ENCODE measurements around the gene SAMD10.
"Not testable (repeated sequence)": the region's sequence is repeated elsewhere in the genome, so short reads cannot be mapped to it uniquely, and the experiment has no call there.

DNA sequence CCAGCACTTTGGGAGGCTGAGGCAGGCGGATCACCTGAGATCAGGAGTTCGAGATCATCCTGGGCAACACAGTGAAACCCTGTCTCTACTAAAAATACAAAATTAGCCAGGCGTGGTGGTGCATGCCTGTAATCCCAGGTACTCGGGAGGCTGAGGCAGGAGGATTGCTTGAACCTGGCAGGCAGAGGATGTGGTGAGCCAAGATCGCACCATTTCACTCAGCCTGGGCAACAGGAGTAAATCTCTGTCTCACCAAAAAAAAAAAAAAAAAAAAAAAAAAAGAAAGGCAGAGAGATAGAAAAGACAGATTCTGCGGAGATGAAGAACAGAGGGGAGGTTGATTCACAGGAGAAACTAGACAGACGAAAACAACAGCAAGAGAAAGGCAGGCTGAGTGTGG lies 2.9 kb downstream of the SAMD10 start:
- TF ChIP-seq, protein P1, sequence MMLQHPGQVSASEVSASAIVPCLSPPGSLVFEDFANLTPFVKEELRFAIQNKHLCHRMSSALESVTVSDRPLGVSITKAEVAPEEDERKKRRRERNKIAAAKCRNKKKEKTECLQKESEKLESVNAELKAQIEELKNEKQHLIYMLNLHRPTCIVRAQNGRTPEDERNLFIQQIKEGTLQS (IDR thresholded peaks at IDR 0.05): not testable (repeated sequence)
- TF ChIP-seq, protein P2, sequence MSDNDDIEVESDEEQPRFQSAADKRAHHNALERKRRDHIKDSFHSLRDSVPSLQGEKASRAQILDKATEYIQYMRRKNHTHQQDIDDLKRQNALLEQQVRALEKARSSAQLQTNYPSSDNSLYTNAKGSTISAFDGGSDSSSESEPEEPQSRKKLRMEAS (IDR thresholded peaks at IDR 0.05): not testable (repeated sequence)
- not testable (repeated sequence) for TF ChIP-seq RAD21 (IDR thresholded peaks at IDR 0.05); JUND (IDR thresholded peaks at IDR 0.05); TAF1 (conservative IDR thresholded peaks at IDR 0.05); SP1 (IDR thresholded peaks at IDR 0.05); YY1 (IDR thresholded peaks at IDR 0.05); EGR1 (IDR thresholded peaks at IDR 0.05; ENCODE audit: low read depth in 2 of 2)
- TF ChIP-seq, protein P3, sequence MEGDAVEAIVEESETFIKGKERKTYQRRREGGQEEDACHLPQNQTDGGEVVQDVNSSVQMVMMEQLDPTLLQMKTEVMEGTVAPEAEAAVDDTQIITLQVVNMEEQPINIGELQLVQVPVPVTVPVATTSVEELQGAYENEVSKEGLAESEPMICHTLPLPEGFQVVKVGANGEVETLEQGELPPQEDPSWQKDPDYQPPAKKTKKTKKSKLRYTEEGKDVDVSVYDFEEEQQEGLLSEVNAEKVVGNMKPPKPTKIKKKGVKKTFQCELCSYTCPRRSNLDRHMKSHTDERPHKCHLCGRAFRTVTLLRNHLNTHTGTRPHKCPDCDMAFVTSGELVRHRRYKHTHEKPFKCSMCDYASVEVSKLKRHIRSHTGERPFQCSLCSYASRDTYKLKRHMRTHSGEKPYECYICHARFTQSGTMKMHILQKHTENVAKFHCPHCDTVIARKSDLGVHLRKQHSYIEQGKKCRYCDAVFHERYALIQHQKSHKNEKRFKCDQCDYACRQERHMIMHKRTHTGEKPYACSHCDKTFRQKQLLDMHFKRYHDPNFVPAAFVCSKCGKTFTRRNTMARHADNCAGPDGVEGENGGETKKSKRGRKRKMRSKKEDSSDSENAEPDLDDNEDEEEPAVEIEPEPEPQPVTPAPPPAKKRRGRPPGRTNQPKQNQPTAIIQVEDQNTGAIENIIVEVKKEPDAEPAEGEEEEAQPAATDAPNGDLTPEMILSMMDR (IDR thresholded peaks at IDR 0.05; ENCODE audit: low read depth, low read length, missing input control): not testable (repeated sequence)
- TF ChIP-seq, protein P4, sequence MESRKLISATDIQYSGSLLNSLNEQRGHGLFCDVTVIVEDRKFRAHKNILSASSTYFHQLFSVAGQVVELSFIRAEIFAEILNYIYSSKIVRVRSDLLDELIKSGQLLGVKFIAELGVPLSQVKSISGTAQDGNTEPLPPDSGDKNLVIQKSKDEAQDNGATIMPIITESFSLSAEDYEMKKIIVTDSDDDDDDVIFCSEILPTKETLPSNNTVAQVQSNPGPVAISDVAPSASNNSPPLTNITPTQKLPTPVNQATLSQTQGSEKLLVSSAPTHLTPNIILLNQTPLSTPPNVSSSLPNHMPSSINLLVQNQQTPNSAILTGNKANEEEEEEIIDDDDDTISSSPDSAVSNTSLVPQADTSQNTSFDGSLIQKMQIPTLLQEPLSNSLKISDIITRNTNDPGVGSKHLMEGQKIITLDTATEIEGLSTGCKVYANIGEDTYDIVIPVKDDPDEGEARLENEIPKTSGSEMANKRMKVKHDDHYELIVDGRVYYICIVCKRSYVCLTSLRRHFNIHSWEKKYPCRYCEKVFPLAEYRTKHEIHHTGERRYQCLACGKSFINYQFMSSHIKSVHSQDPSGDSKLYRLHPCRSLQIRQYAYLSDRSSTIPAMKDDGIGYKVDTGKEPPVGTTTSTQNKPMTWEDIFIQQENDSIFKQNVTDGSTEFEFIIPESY (IDR thresholded peaks at IDR 0.05): not testable (repeated sequence)
- TF ChIP-seq, protein P5, sequence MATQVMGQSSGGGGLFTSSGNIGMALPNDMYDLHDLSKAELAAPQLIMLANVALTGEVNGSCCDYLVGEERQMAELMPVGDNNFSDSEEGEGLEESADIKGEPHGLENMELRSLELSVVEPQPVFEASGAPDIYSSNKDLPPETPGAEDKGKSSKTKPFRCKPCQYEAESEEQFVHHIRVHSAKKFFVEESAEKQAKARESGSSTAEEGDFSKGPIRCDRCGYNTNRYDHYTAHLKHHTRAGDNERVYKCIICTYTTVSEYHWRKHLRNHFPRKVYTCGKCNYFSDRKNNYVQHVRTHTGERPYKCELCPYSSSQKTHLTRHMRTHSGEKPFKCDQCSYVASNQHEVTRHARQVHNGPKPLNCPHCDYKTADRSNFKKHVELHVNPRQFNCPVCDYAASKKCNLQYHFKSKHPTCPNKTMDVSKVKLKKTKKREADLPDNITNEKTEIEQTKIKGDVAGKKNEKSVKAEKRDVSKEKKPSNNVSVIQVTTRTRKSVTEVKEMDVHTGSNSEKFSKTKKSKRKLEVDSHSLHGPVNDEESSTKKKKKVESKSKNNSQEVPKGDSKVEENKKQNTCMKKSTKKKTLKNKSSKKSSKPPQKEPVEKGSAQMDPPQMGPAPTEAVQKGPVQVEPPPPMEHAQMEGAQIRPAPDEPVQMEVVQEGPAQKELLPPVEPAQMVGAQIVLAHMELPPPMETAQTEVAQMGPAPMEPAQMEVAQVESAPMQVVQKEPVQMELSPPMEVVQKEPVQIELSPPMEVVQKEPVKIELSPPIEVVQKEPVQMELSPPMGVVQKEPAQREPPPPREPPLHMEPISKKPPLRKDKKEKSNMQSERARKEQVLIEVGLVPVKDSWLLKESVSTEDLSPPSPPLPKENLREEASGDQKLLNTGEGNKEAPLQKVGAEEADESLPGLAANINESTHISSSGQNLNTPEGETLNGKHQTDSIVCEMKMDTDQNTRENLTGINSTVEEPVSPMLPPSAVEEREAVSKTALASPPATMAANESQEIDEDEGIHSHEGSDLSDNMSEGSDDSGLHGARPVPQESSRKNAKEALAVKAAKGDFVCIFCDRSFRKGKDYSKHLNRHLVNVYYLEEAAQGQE (IDR thresholded peaks at IDR 0.05): not testable (repeated sequence)
